H9 (cell line): ENCODE data around the gene IFT80. TPM values are rescaled to one million over a fixed set of nuclear protein-coding genes. Genes with fewer than 3 reads are reported as not detected.

Source experiments
- DNase-seq: peaks from one replicate; pipeline ENCODE4 v3.0.0-alpha.2; 2017
- H2AFZ ChIP-seq: one replicate; pipeline ENCODE4 v1.6.1; 2013; ENCODE audit warnings: mild to moderate bottlenecking, low read length, control low read depth, moderate library complexity
- H2AK5ac ChIP-seq: 2 replicates; pipeline ENCODE4 v1.6.1; 2013; ENCODE audit warnings: low read length, control low read depth, mixed read lengths; ENCODE audit not compliant: insufficient read length
- H2BK120ac ChIP-seq: one replicate; pipeline ENCODE4 v1.6.1; 2013; ENCODE audit warnings: low read depth, mild to moderate bottlenecking, low read length, control low read depth, inconsistent platforms; ENCODE audit not compliant: poor library complexity, severe bottlenecking
- H2BK12ac ChIP-seq: 2 replicates; pipeline ENCODE4 v1.6.1; 2013; ENCODE audit warnings: low read length, control low read depth, mixed read lengths, low read depth; ENCODE audit not compliant: insufficient read length
- H2BK15ac ChIP-seq: 2 replicates; pipeline ENCODE4 v1.6.1; 2013; ENCODE audit warnings: low read depth, low read length, control low read depth
- H2BK20ac ChIP-seq: one replicate; pipeline ENCODE4 v1.6.1; 2013; ENCODE audit warnings: low read depth, mild to moderate bottlenecking, low read length, control low read depth, inconsistent platforms; ENCODE audit not compliant: poor library complexity, severe bottlenecking
- H2BK5ac ChIP-seq: 2 replicates; pipeline ENCODE4 v1.6.1; 2013; ENCODE audit warnings: low read length, control low read depth, mixed read lengths; ENCODE audit not compliant: insufficient read length
- H3K14ac ChIP-seq: 2 replicates; pipeline ENCODE4 v1.6.1; 2013; ENCODE audit warnings: low read length, control low read depth; ENCODE audit not compliant: insufficient read depth
- H3K18ac ChIP-seq: 2 replicates; pipeline ENCODE4 v1.6.1; 2013; ENCODE audit warnings: low read depth, mild to moderate bottlenecking, mixed read lengths, low read length, control low read depth; ENCODE audit not compliant: insufficient read length
- H3K23ac ChIP-seq: 2 replicates; pipeline ENCODE4 v1.6.1; 2013; ENCODE audit warnings: low read length, control low read depth, mixed read lengths, low read depth; ENCODE audit not compliant: insufficient read length
- H3K23me2 ChIP-seq: 2 replicates; pipeline ENCODE4 v1.6.1; 2013; ENCODE audit warnings: low read depth, mild to moderate bottlenecking, mixed read lengths, low read length, control low read depth; ENCODE audit not compliant: insufficient read length, poor library complexity, severe bottlenecking
- H3K27ac ChIP-seq: 2 replicates; pipeline ENCODE4 v1.5.1; 2013; ENCODE audit warnings: low read length, control low read depth, mixed read lengths, low read depth; ENCODE audit not compliant: insufficient read length
- H3K27me3 ChIP-seq: 2 replicates; pipeline ENCODE4 v1.6.1; 2013; ENCODE audit warnings: low read length, control low read depth, inconsistent platforms; ENCODE audit not compliant: insufficient read depth
- H3K4ac ChIP-seq: 2 replicates; pipeline ENCODE4 v1.6.1; 2013; ENCODE audit warnings: low read depth, mild to moderate bottlenecking, control low read depth, inconsistent platforms, low read length, moderate library complexity
- H3K4me1 ChIP-seq: 2 replicates; pipeline ENCODE4 v1.6.1; 2013; ENCODE audit warnings: low read length, control low read depth, inconsistent platforms; ENCODE audit not compliant: insufficient read depth
- H3K4me2 ChIP-seq: 2 replicates; pipeline ENCODE4 v1.6.1; 2013; ENCODE audit warnings: low read length, control low read depth, mixed read lengths; ENCODE audit not compliant: insufficient read length, insufficient read depth
- H3K56ac ChIP-seq: 2 replicates; pipeline ENCODE4 v1.6.1; 2013; ENCODE audit warnings: low read depth, mild to moderate bottlenecking, mixed read lengths, low read length, control low read depth; ENCODE audit not compliant: insufficient read length
- H3K79me1 ChIP-seq: 2 replicates; pipeline ENCODE4 v1.6.1; 2013; ENCODE audit warnings: low read depth, mild to moderate bottlenecking, moderate library complexity, low read length, control low read depth, inconsistent platforms; ENCODE audit not compliant: insufficient read depth, poor library complexity, severe bottlenecking
- H3K79me2 ChIP-seq: 2 replicates; pipeline ENCODE4 v1.6.1; 2013; ENCODE audit warnings: low read length, control low read depth, inconsistent platforms; ENCODE audit not compliant: insufficient read depth
- H3K9ac ChIP-seq: 2 replicates; pipeline ENCODE4 v1.6.1; 2013; ENCODE audit warnings: low read length, control low read depth, mixed read lengths; ENCODE audit not compliant: insufficient read length; ENCODE audit errors: extremely low read depth
- H3K9me3 ChIP-seq: one replicate; pipeline ENCODE4 v1.6.1; 2013; ENCODE audit warnings: low read depth, low read length, inconsistent platforms; ENCODE audit not compliant: control insufficient read depth
- H3T11ph ChIP-seq: one replicate; pipeline ENCODE4 v1.6.1; 2013; ENCODE audit warnings: mild to moderate bottlenecking, low read length, control low read depth, inconsistent platforms
- H4K20me1 ChIP-seq: one replicate; pipeline ENCODE4 v1.6.1; 2013; ENCODE audit not compliant: control insufficient read depth, insufficient read length, insufficient read depth
- H4K5ac ChIP-seq: 2 replicates; pipeline ENCODE4 v1.6.1; 2013; ENCODE audit warnings: low read depth, mild to moderate bottlenecking, mixed read lengths, low read length, control low read depth; ENCODE audit not compliant: insufficient read length
- H4K8ac ChIP-seq: replicated peaks from 2 replicates; pipeline ENCODE4 v1.6.1; 2013; ENCODE audit warnings: low read length, control low read depth, mixed read lengths, low read depth; ENCODE audit not compliant: insufficient read length
- H4K91ac ChIP-seq: 2 replicates; pipeline ENCODE4 v1.6.1; 2013; ENCODE audit warnings: low read depth, mild to moderate bottlenecking, moderate library complexity, mixed read lengths, low read length, control low read depth; ENCODE audit not compliant: insufficient read length
- H3K27ac Mint-ChIP-seq, 3 experiments: 2 replicates in 2 of 3; 3 replicates in 1 of 3; pipeline ENCODE4 v1.8.0; 2020 to 2021; ENCODE audit warnings: mixed read lengths in 3 of 3, mild to moderate bottlenecking in 1 of 3, moderate library complexity in 1 of 3
- H3K27me3 Mint-ChIP-seq: 2 replicates; pipeline ENCODE4 v1.8.0; 2021; ENCODE audit warnings: low read depth, mild to moderate bottlenecking, moderate library complexity, mixed read lengths
- H3K36me3 Mint-ChIP-seq, 3 experiments: 2 replicates in 2 of 3; 3 replicates in 1 of 3; pipeline ENCODE4 v1.8.0; 2020 to 2021; ENCODE audit warnings: low read depth in 3 of 3, mixed read lengths in 3 of 3; ENCODE audit not compliant: insufficient read depth in 1 of 3
- H3K4me1 Mint-ChIP-seq, 2 experiments: 2 replicates each; pipeline ENCODE4 v1.8.0; 2020; ENCODE audit warnings: mixed read lengths in 2 of 2
- H3K4me3 Mint-ChIP-seq, 2 experiments: 2 replicates in 1 of 2; 3 replicates in 1 of 2; pipeline ENCODE4 v1.8.0; 2020 to 2021; ENCODE audit warnings: mild to moderate bottlenecking in 2 of 2, mixed read lengths in 2 of 2, moderate library complexity in 1 of 2
- H3K9me3 Mint-ChIP-seq, 2 experiments: 2 replicates in 1 of 2; 3 replicates in 1 of 2; pipeline ENCODE4 v1.8.0; 2020; ENCODE audit warnings: mild to moderate bottlenecking in 2 of 2, mixed read lengths in 2 of 2, moderate library complexity in 1 of 2
- WGBS: extraction: QIAGEN DNeasy Blood & Tissue Kit; methylation state at CpG from one replicate; pipeline ENCODE4 v1.1.7; 2013; ENCODE audit warnings: missing lambda C conversion rate, low lambda C conversion rate, mixed read lengths; ENCODE audit not compliant: insufficient read length; ENCODE audit errors: extremely low coverage; 5-methylcytosine and 5-hydroxymethylcytosine counted together
- long read RNA-seq: library from polyadenylated mRNA; unstranded; transcript quantifications from one replicate; pipeline ENCODE4 v2.0.0, GENCODE V29; 2020
- total RNA-seq: library from RNA; stranded (reverse); gene quantifications from 2 replicates; pipeline ENCODE4 v1.2.1, GENCODE V29; 2021
- TF ChIP-seq, protein P1 (sequence below): fragments of 200-600 bp; sonication (generic); conservative IDR thresholded peaks from 3 replicates; pipeline ENCODE4 v1.8.0; 2021; ENCODE audit warnings: antibody characterized with exemption, mild to moderate bottlenecking

IFT80 gene
- 22.6 and 29.0 TPM in 2 replicates for total RNA-seq
- long read RNA-seq, full-length matches to known transcripts, result 47 of 91 reads
- long read RNA-seq, partial matches to known transcripts, result 6 of 91 reads
- long read RNA-seq, other reads (novel, unspliced or antisense), result 38 of 91 reads

DNA sequence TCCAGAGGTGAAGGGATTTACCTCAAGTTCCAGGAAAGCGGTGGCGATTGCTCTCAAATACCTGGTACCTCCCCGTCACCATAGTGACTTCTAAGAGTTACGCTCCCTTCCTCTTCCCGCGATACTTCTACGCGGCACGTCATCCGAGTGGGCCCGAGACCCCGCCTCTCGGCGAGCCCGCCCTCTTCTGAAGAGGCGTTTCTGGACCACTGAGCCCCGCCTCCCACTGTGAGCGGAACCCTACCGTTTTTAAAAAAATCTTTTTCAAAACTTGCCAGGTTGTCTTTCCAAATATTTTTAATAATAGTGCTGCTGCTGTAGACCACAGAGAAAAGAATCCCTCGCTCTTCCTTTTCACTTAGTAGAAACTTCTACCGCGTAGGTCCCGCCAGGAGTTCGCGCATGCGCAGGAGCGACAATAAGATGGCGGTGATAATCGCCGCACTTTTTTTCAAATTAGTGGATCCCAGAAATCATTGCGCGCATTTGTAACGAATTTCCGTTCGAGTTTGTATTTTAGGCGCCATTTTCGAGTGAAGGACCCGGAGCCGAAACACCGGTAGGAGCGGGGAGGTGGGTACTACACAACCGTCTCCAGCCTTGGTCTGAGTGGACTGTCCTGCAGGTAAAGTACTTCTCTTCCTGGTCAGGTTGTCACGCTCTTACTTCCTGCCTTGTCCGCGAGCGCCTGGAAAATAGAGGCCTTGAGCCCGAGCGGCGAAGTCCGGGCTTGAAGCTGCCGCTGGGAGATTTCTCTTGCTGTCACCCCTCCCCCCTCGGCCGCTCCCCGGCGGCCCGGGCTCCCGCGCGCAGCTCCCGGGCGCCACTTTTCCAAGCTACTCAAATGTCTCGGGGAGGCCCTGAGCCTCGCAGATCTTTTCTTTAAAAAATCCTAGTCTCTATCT lies at the start of gene IFT80, which contains the start of gene SMC4:
TSS of gene IFT80 (minus strand) at position 101 of the 905 bp plus-strand sequence. CDS start 14,625 bp downstream, outside the sequence.
TSS of gene SMC4 (plus strand) at position 526 of the 905 bp plus-strand sequence. CDS start 1,177 bp downstream, outside the sequence.
- H3T11ph ChIP-seq, result no peak within 1 kb of the TSS
- no peak within 1 kb of the TSS for H4K5ac ChIP-seq
- H3K9me3 ChIP-seq, result no peaks in the 10 kb centered on the region
- H3K23me2 ChIP-seq, result peaks cover 10% of the 10 kb centered on the region
- H3K14ac ChIP-seq, result peak within 1 kb of the TSS; percentile 84
- peaks cover 0 to 4% of the 10 kb centered on the region in 2 experiments; a peak in 1 of 5 replicates for H3K9me3 Mint-ChIP-seq
- H3K36me3 Mint-ChIP-seq, result peaks cover 20 to 27% (median 23%) of the 10 kb centered on the region in 3 experiments
- no peak within 1 kb of the TSS for H4K8ac ChIP-seq
- H3K18ac ChIP-seq, result peak within 1 kb of the TSS; percentile 91
- no peak within 1 kb of the TSS for H2BK120ac ChIP-seq
- peaks cover 32% of the 10 kb centered on the region; the same call in 1 of the 2 replicates for H3K79me2 ChIP-seq
- peak within 1 kb of the TSS; percentile 61 for H3K27ac ChIP-seq
- no peaks in the 10 kb centered on the region for H3K27me3 ChIP-seq
- no peaks in the 10 kb centered on the region for H3K4me1 ChIP-seq
- H3K4ac ChIP-seq, result peak within 1 kb of the TSS; percentile 17; the same call in 1 of the 2 replicates
- WGBS, result no CpG with 5 or more reads among the region's 63 CpGs
- H4K91ac ChIP-seq, result no peak within 1 kb of the TSS
- DNase-seq, result peak; percentile 94
- peak within 1 kb of the TSS; percentile 90 for H3K9ac ChIP-seq
- H2AFZ ChIP-seq, result peak within 1 kb of the TSS; percentile 32
- no peak within 1 kb of the TSS for H3K23ac ChIP-seq
- peaks cover 41 to 46% of the 10 kb centered on the region in 2 experiments for H3K4me1 Mint-ChIP-seq
- H3K27me3 Mint-ChIP-seq, result peaks cover 3% of the 10 kb centered on the region; the same call in 1 of the 2 replicates
- no peak within 1 kb of the TSS for H2BK12ac ChIP-seq
- no peak within 1 kb of the TSS for H3K56ac ChIP-seq
- peak within 1 kb of the TSS; percentile 95 for H3K4me2 ChIP-seq
- peak within 1 kb of the TSS; percentile 94 to 98 for H3K4me3 Mint-ChIP-seq
- no peaks in the 10 kb centered on the region for H4K20me1 ChIP-seq
- no peak within 1 kb of the TSS for H2AK5ac ChIP-seq
- peak within 1 kb of the TSS; percentile 99 to 100 (median 99) for H3K27ac Mint-ChIP-seq
- no peaks in the 10 kb centered on the region for H3K79me1 ChIP-seq
- no peak within 1 kb of the TSS for H2BK15ac ChIP-seq
- TF ChIP-seq, protein P1, sequence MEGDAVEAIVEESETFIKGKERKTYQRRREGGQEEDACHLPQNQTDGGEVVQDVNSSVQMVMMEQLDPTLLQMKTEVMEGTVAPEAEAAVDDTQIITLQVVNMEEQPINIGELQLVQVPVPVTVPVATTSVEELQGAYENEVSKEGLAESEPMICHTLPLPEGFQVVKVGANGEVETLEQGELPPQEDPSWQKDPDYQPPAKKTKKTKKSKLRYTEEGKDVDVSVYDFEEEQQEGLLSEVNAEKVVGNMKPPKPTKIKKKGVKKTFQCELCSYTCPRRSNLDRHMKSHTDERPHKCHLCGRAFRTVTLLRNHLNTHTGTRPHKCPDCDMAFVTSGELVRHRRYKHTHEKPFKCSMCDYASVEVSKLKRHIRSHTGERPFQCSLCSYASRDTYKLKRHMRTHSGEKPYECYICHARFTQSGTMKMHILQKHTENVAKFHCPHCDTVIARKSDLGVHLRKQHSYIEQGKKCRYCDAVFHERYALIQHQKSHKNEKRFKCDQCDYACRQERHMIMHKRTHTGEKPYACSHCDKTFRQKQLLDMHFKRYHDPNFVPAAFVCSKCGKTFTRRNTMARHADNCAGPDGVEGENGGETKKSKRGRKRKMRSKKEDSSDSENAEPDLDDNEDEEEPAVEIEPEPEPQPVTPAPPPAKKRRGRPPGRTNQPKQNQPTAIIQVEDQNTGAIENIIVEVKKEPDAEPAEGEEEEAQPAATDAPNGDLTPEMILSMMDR, result no peak
- peak within 1 kb of the TSS; percentile 10 for H2BK5ac ChIP-seq
- no peak within 1 kb of the TSS for H2BK20ac ChIP-seq
